SK-N-SH (cell line): ENCODE measurements around the gene PTPRF.

ENCODE experiments used
- CHD2 ChIP-seq: fragments of 150-350 bp; IDR thresholded peaks from 2 replicates; pipeline ENCODE4 v1.6.1; 2018; ENCODE audit warnings: low read length; ENCODE audit not compliant: partially characterized antibody
- CTCF ChIP-seq: fragments of 200-600 bp; sonication (generic); IDR thresholded peaks from 2 replicates; pipeline ENCODE4 v1.6.1; 2017; ENCODE audit warnings: antibody characterized with exemption, mild to moderate bottlenecking, moderate library complexity
- GABPA ChIP-seq: IDR thresholded peaks from 2 replicates; pipeline ENCODE4 v1.4.0; 2012; ENCODE audit warnings: low read depth, mild to moderate bottlenecking
- IRF3 ChIP-seq: fragments of 150-350 bp; IDR thresholded peaks from 2 replicates; pipeline ENCODE4 v1.6.1; 2016; ENCODE audit warnings: mild to moderate bottlenecking, low read depth, low read length
- MAX ChIP-seq: IDR thresholded peaks from 2 replicates; pipeline ENCODE4 v1.4.0; 2012; ENCODE audit warnings: low read depth
- RFX5 ChIP-seq: IDR thresholded peaks from 2 replicates; pipeline ENCODE4 v1.6.1; 2012; ENCODE audit warnings: mild to moderate bottlenecking, improper control_type of control experiment, low read length
- SMC3 ChIP-seq: IDR thresholded peaks from 2 replicates; pipeline ENCODE4 v1.6.1; 2012; ENCODE audit warnings: low read depth, low read length, improper control_type of control experiment

- TF ChIP-seq GABPA, result no peak
- TF ChIP-seq IRF3, result no peak
- no peak for TF ChIP-seq SMC3
- TF ChIP-seq CTCF, result no peak
- TF ChIP-seq RFX5, result no peak
- no peak for TF ChIP-seq MAX
- no peak for TF ChIP-seq CHD2
These were observed 67.0 kb downstream of the PTPRF start for GRCh38 chr1:43597721-43598120.
